HG03159 (cell line): ENCODE results near the gene CCDC136.

Experiments used
- ATAC-seq: cut with Tn5 transposase; IDR thresholded peaks from one replicate; pipeline ENCODE4 v1.9.1; 2021; ENCODE audit warnings: mild to moderate bottlenecking, moderate library complexity; ENCODE audit not compliant: unreplicated experiment

The CCDC136 gene

DNA sequence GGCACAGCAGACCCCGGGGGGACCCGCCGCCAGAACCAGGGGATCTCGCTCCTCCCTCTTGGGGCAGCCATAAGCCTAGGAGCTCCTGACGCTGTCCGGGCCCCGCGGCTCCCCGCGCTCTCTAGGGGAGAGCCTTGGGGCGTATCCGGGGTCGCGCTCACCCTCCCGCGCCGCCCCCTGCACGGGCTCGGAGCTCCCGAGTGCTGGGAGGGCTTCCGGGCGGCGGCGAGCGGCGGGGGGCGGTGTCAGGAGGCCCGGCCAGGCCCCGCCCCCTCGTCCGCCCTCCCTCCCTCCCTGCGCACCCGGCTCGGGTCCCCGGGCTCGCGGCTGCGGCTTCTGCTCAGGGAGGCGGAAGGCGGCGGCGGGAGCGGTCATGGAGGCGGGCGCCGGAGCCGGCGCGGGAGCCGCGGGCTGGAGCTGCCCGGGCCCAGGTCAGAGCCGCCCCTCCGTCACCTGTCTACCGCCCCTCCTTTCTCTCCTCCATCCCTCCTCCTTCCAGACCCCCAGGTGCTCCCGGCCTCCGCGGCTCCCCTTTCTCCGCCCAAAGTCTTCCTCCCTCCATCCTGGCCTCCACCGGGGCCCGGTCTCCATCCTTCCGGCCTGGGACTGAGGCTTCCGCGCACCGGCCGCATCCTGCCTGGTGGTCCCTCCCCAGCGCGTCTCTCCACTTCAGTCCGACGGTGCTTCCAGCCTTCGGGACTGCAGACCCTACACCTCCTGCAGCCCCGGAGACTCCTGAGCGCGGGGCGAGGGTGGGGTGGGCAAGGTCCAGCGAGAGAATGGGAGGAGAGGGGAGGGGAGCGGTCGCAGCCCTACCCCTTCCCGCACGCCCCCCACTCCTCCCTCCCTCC lies at the start of gene CCDC136:
CCDC136 (plus strand) TSS at position 848 of the 851 bp plus-strand sequence. CDS start 444 bp downstream, outside the sequence.
- peak; percentile 75 for ATAC-seq

- ATAC-seq, result no peak
Measured at GRCh38 chr7:128742206-128742605, 49.6 kb upstream of the CCDC136 start.

GRCh38 chr7:128743112-128743772 lies 48.5 kb upstream of the CCDC136 start:
- no peak for ATAC-seq

DNA sequence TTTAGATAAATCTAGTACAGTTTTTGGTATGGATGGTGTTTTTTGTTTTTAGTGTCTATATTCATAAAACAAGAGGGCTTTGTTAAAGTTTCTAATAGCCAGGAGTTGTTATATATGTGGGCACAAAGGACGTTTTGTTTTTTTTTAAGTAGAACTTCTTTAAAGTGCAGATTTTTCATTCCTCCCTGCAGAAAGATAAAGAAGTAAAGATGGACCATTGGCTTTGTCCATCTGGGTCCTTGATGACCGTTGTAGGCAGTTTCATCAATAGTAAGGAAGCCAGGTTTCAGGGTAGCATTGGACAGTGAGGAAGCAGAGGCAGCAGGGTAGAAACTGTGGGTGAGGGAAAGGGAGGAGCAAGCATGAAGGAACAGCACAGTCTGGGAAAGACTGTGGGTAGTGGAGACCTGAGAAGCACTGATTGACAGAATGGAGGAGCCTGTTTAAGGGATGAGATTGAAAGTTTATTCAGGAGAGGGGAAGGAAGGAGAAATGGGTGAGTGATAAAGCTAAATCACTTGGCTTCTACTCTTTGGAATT lies 47.3 kb upstream of the CCDC136 start:
- no peak for ATAC-seq

DNA sequence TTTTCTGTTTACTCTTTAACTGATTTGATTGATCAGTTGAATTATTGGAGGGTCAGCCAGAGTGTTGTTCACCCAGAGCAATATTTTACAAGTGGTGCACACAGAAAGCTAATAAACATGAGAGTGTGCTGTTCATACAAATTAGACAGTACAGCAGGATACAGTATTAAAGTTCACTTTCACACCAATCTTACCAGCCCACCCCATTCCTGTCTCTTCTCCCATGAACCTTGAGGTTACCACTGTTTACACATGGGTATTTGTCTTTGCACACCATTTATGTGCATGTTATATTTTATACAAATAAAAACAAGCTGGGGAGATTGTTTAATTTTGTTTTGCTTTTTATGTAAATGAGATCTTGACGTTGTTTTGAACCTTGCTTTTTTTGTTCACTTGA lies 46.1 kb upstream of the CCDC136 start:
- no peak for ATAC-seq

GRCh38 chr7:128747327-128748079 lies 44.3 kb upstream of the CCDC136 start:
- ATAC-seq, result no peak

- ATAC-seq, result no peak
Measured at GRCh38 chr7:128752251-128752650, 39.5 kb upstream of the CCDC136 start.

GRCh38 chr7:128755075-128755818 lies 36.5 kb upstream of the CCDC136 start:
- ATAC-seq, result no peak

DNA sequence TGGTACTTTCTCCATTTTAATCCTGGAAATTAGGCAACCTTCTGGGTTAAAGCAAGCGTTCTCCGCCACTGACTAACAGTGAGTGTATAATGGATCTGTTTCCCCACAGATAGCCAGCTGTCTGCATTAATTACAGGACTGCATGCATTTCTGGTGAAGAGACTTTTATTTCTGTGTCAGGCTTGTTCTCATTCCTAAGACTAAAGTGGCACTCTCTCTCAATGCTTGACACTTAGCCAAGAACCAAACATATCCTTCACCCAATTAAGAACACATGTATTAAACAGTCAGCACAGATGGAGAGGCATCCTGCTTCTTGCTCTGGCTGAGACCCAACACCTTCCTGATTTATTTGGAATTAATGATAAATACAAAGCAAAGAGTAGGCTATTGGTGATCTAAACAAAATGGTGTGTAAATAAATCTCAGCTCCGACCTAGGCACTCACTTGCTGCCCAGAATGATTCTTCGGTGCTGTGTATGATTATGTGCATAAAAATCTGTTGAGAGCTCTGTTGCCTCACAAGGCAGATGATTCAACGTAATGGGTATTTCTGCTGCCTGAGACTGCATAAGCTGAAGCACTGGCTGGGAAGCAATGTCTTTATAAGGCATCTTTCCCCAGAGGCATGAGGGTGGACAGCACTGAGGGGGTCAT lies 35.8 kb upstream of the CCDC136 start:
- no peak for ATAC-seq

- ATAC-seq, result no peak
Measured at GRCh38 chr7:128757203-128757602, 34.6 kb upstream of the CCDC136 start.

GRCh38 chr7:128758553-128758952 lies 33.2 kb upstream of the CCDC136 start:
- ATAC-seq, result no peak

- ATAC-seq, result no peak
Measured at GRCh38 chr7:128759242-128759641, 32.5 kb upstream of the CCDC136 start.

GRCh38 chr7:128763541-128763940 lies 28.2 kb upstream of the CCDC136 start:
- no peak for ATAC-seq

GRCh38 chr7:128767475-128768110 lies 24.2 kb upstream of the CCDC136 start:
- no peak for ATAC-seq

DNA sequence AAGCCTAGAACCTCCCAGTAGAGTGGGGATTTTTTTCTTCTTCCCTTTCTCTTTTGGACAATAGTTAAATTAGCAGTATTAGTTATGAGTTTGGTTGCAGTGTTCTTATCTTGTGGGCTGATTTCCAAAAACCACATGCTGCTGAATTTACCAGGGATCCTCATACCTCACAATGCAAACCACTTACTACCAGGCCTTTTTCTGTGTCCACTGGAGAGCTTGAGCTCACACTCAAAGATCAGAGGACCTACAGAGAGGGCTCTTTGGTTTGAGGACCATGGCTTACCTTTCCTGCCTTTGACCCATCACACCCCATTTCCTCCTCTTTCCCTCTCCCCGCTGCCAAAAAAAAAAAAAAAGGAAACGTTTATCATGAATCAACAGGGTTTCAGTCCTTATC lies 21.5 kb upstream of the CCDC136 start:
- no peak for ATAC-seq

DNA sequence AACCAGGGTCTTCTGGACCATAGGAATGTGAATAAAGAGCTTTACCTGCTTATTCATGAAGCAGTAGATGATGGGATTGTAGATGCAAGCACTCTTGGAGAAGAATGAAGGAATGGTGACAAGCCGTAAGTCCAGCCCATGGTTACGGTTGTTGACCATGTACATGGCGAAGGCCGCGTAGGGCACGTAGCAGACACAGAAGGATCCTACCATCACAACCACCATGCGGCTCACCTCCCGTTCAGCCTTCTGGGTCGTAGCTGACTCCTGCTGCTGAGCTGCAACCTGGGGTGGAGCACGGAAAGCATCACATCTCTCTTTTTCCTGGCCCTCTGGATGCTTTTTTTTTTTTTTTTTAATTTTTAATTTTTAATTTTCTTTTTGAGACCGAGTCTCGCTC lies 18.2 kb upstream of the CCDC136 start:
- ATAC-seq, result no peak

- ATAC-seq, result no peak
Measured at GRCh38 chr7:128774029-128774689, 17.6 kb upstream of the CCDC136 start.

- no peak for ATAC-seq
Measured at GRCh38 chr7:128774921-128775320, 16.8 kb upstream of the CCDC136 start.
